ENCODE data around the gene SHCBP1L. TPM values are rescaled to one million over a fixed set of nuclear protein-coding genes. Genes with fewer than 3 reads are reported as not detected.

The SHCBP1L gene
- total RNA-seq, 1 experiment from 2014 or later: not detected

GRCh38 chr1:182927693-182928433, 25.1 kb downstream of the SHCBP1L start:
- H3K9me3 ChIP-seq (ENCODE audit: control insufficient read depth, low read depth, low read length): no peaks in the 10 kb centered on the region

More at GRCh38 chr1:182927693-182928433, 25.1 kb downstream of the SHCBP1L start:
- no peak overlapping the region for H3T11ph ChIP-seq (ENCODE audit: low read length)
- H2AFZ ChIP-seq (ENCODE audit: low read length): no peak overlapping the region
- H3K4me2 ChIP-seq (ENCODE audit: insufficient read depth, insufficient read length, low read length): no peak overlapping the region
- H3K27me3 ChIP-seq (ENCODE audit: insufficient read depth, low read length): no peaks in the 10 kb centered on the region
- H3K14ac ChIP-seq (ENCODE audit: insufficient read depth, low read length): no peak overlapping the region
- Mint-ChIP-seq H3K4me3 (no peak overlapping the region), H3K9me3 (no peaks in the 10 kb centered on the region), H3K36me3 (ENCODE audit: insufficient read depth in 1 of 3, low read depth in 3 of 3) (no peaks in the 10 kb centered on the region), H3K27me3 (ENCODE audit: low read depth) (no peaks in the 10 kb centered on the region; the same call in 1 of the 2 replicates), H3K27ac (no peak overlapping the region; a peak in 2 of 7 replicates), H3K4me1 (no peaks in the 10 kb centered on the region)
- no peak overlapping the region for H3K27ac ChIP-seq (ENCODE audit: insufficient read length, low read depth, low read length)
- H4K8ac ChIP-seq (replicated peaks; ENCODE audit: insufficient read length, low read depth, low read length): no peak overlapping the region
- no peak overlapping the region for H2AK5ac ChIP-seq (ENCODE audit: insufficient read length, low read length)
- no peak overlapping the region for H2BK12ac ChIP-seq (ENCODE audit: insufficient read length, low read depth, low read length)
- no peak overlapping the region for H3K4ac ChIP-seq (ENCODE audit: low read depth, low read length)
- H3K79me1 ChIP-seq (ENCODE audit: insufficient read depth, low read depth, low read length, poor library complexity, severe bottlenecking): no peaks in the 10 kb centered on the region
- no peak overlapping the region for H4K5ac ChIP-seq (ENCODE audit: insufficient read length, low read depth, low read length)
- TF ChIP-seq CTCF (conservative IDR thresholded peaks at IDR 0.05): no peak
- DNase-seq: no peak
- H3K18ac ChIP-seq (ENCODE audit: insufficient read length, low read depth, low read length): no peak overlapping the region
- no peak overlapping the region for H2BK15ac ChIP-seq (ENCODE audit: low read depth, low read length)
- H4K91ac ChIP-seq (ENCODE audit: insufficient read length, low read depth, low read length): no peak overlapping the region
- H3K9ac ChIP-seq (ENCODE audit: extremely low read depth, insufficient read length, low read length): no peak overlapping the region
- no peak overlapping the region for H2BK120ac ChIP-seq (ENCODE audit: low read depth, low read length, poor library complexity, severe bottlenecking)
- no peaks in the 10 kb centered on the region for H3K4me1 ChIP-seq (ENCODE audit: insufficient read depth, low read length)
- H4K20me1 ChIP-seq (ENCODE audit: control insufficient read depth, insufficient read depth, insufficient read length): no peaks in the 10 kb centered on the region
- H3K23ac ChIP-seq (ENCODE audit: insufficient read length, low read depth, low read length): no peak overlapping the region
- no peak overlapping the region for H2BK20ac ChIP-seq (ENCODE audit: low read depth, low read length, poor library complexity, severe bottlenecking)
- no peaks in the 10 kb centered on the region for H3K23me2 ChIP-seq (ENCODE audit: insufficient read length, low read depth, low read length, poor library complexity, severe bottlenecking)
- H3K56ac ChIP-seq (ENCODE audit: insufficient read length, low read depth, low read length): no peak overlapping the region
- no peaks in the 10 kb centered on the region for H3K79me2 ChIP-seq (ENCODE audit: insufficient read depth, low read length)
- no peak overlapping the region for H2BK5ac ChIP-seq (ENCODE audit: insufficient read length, low read length)
- no CpG with 5 or more reads among the region's 1 CpG for WGBS (ENCODE audit: extremely low coverage, insufficient read length, low lambda C conversion rate)
